Body of pancreas (tissue), 4 donors: ENCODE results near the gene SLC25A33. TPM values are rescaled to one million over a fixed set of nuclear protein-coding genes. Genes with fewer than 3 reads are reported as not detected.

Experiments
- ATAC-seq: fragments of 150-250 bp; one replicate; pipeline ENCODE4 v1.9.1; 2016
- DNase-seq, 4 donors: peaks; one replicate each; pipeline ENCODE4 v3.0.0-alpha.2; 2019
- H3K27ac ChIP-seq, 4 donors: fragments of 200-600 bp; sonication (generic); 1 replicate in 3 of 4; 2 replicates in 1 of 4; pipeline versions ENCODE4 v1.5.1 to v1.6.1; 2016 to 2019; ENCODE audit warnings: mild to moderate bottlenecking in 1 of 4, mixed read lengths in 1 of 4, moderate library complexity in 1 of 4
- H3K27me3 ChIP-seq, 2 donors: fragments of 200-600 bp; sonication (generic); one replicate each; pipeline ENCODE4 v1.6.0; 2016; ENCODE audit warnings: mild to moderate bottlenecking in 1 of 2
- H3K36me3 ChIP-seq, 2 donors: fragments of 200-600 bp; sonication (generic); replicated peaks in 1 of 2; 2 replicates each; pipeline ENCODE4 v1.5.1; 2016; ENCODE audit warnings: low read depth in 2 of 2; ENCODE audit not compliant: insufficient read depth in 1 of 2
- H3K4me1 ChIP-seq: fragments of 200-600 bp; sonication (generic); one replicate; pipeline ENCODE4 v1.6.0; 2016
- H3K4me3 ChIP-seq, 2 donors: fragments of 200-600 bp; sonication (generic); 1 replicate in 1 of 2; 2 replicates in 1 of 2; pipeline ENCODE4 v1.5.1; 2016 to 2019
- H3K9me3 ChIP-seq, 3 donors: fragments of 200-600 bp; sonication (generic); 1 replicate in 2 of 3; 2 replicates in 1 of 3; pipeline ENCODE4 v1.5.1; 2016
- CTCF ChIP-seq, 7 experiments: fragments of 450-650 bp in 4 of 7; fragments of 200-600 bp in 3 of 7; sonication (generic) in 3 of 7; IDR thresholded peaks; one replicate each; pipeline ENCODE4 v1.5.1; 2016 to 2019; ENCODE audit warnings: antibody characterized with exemption in 7 of 7
- POLR2A ChIP-seq, 3 donors: fragments of 450-650 bp; IDR thresholded peaks; one replicate each; pipeline ENCODE4 v1.6.1; 2016; ENCODE audit warnings: antibody characterized with exemption in 3 of 3, mild to moderate bottlenecking in 2 of 3
- WGBS, 2 donors: methylation state at CpG; one replicate each; pipeline ENCODE4 v1.1.5; 2017; 5-methylcytosine and 5-hydroxymethylcytosine counted together
- intact Hi-C: fragments of 100-400 bp; cut with DNase I; formaldehyde crosslinking; loops from one replicate; pipeline ENCODE4 v1.15.1; 2023
- total RNA-seq, 2 donors: library from RNA; depleted of rRNA; stranded (reverse); fragments of >200 nt; gene quantifications; one replicate each; pipeline ENCODE4 v1.1.0, GENCODE V29; 2016

Gene SLC25A33
- total RNA-seq, 2 donors from 2014 or later, result 1.0 to 2.0 TPM

GRCh38 chr1:9529190-9529589, 10.1 kb upstream of the SLC25A33 start:
- ATAC-seq (no peak), DNase-seq (peak in 1 of 4 donors; percentile 5)
- intact Hi-C loops, result no loop called here
- no peak overlapping the region for H3K4me3 ChIP-seq
- no peaks in the 10 kb centered on the region for H3K9me3 ChIP-seq
- H3K27me3 ChIP-seq, result no peaks in the 10 kb centered on the region
- no peaks in the 10 kb centered on the region for H3K4me1 ChIP-seq
- no peak for TF ChIP-seq POLR2A (IDR thresholded peaks at IDR 0.05)
- no peak for TF ChIP-seq CTCF (IDR thresholded peaks at IDR 0.05)
- no peak overlapping the region for H3K27ac ChIP-seq
- H3K36me3 ChIP-seq, result no peaks in the 10 kb centered on the region
- 72 to 75% methylated on average over 8 of the region's 8 CpGs for WGBS, 2 donors

- 97 to 100% methylated on average over 4 of the region's 4 CpGs for WGBS, 2 donors
- intact Hi-C loops, result no loop called here
- no peaks in the 10 kb centered on the region for H3K9me3 ChIP-seq
- H3K36me3 ChIP-seq, result no peaks in the 10 kb centered on the region
- TF ChIP-seq POLR2A (IDR thresholded peaks at IDR 0.05), result no peak
- TF ChIP-seq CTCF (IDR thresholded peaks at IDR 0.05), result no peak
- H3K4me3 ChIP-seq, result no peak overlapping the region
- DNase-seq (no peak), ATAC-seq (no peak)
- H3K4me1 ChIP-seq, result no peaks in the 10 kb centered on the region
- H3K27me3 ChIP-seq, result no peaks in the 10 kb centered on the region
- H3K27ac ChIP-seq, result no peak overlapping the region
Measured at GRCh38 chr1:9530320-9530719, 8.9 kb upstream of the SLC25A33 start.

GRCh38 chr1:9534953-9535352, 4.3 kb upstream of the SLC25A33 start:
- Histone ChIP-seq H3K9me3 (no peaks in the 10 kb centered on the region), H3K4me1 (peaks cover 17% of the 10 kb centered on the region), H3K27me3 (no peaks in the 10 kb centered on the region), H3K4me3 (no peak overlapping the region), H3K27ac (no peak overlapping the region), H3K36me3 (no peaks in the 10 kb centered on the region)
- DNase-seq (no peak), ATAC-seq (no peak)
- 89 to 90% methylated on average over 10 of the region's 10 CpGs for WGBS, 2 donors
- TF ChIP-seq POLR2A (IDR thresholded peaks at IDR 0.05) (no peak), CTCF (IDR thresholded peaks at IDR 0.05) (no peak)
- intact Hi-C loops, result no loop called here

- H3K4me3 ChIP-seq, result no peak overlapping the region
- no peak overlapping the region for H3K27ac ChIP-seq
- H3K9me3 ChIP-seq, result no peaks in the 10 kb centered on the region
- no peaks in the 10 kb centered on the region for H3K36me3 ChIP-seq
- H3K4me1 ChIP-seq, result peaks cover 27% of the 10 kb centered on the region
- intact Hi-C loops, result no loop called here
- TF ChIP-seq CTCF (IDR thresholded peaks at IDR 0.05) (no peak), POLR2A (IDR thresholded peaks at IDR 0.05) (no peak)
- DNase-seq (no peak), ATAC-seq (no peak)
- WGBS, 2 donors, result 78% methylated on average over 1 of the region's 1 CpG; no CpG with 5 or more reads in 1 of the 2 donors
- H3K27me3 ChIP-seq, result no peaks in the 10 kb centered on the region
Measured at GRCh38 chr1:9536301-9536700, 3.0 kb upstream of the SLC25A33 start.

- TF ChIP-seq CTCF (IDR thresholded peaks at IDR 0.05) (no peak), POLR2A (IDR thresholded peaks at IDR 0.05) (peak in 2 of 3 donors; percentile 39 to 49)
- Histone ChIP-seq H3K4me1 (peaks cover 36% of the 10 kb centered on the region), H3K9me3 (no peaks in the 10 kb centered on the region), H3K27ac (peak overlapping the region; percentile 66 to 90 (median 84)), H3K27me3 (no peaks in the 10 kb centered on the region), H3K36me3 (no peaks in the 10 kb centered on the region), H3K4me3 (no peak overlapping the region)
- 33 to 34% methylated on average over 7 of the region's 7 CpGs for WGBS, 2 donors
- peak; percentile 53 for ATAC-seq
- intact Hi-C loops, result no loop called here
- peak; percentile 63 to 85 (median 80) for DNase-seq
Measured at GRCh38 chr1:9537863-9538668, 1.2 kb upstream of the SLC25A33 start.
